K562 (cell line): Measurements from ENCODE around the gene HRH3. TPM values are rescaled to one million over a fixed set of nuclear protein-coding genes. Genes with fewer than 3 reads are reported as not detected.

Source experiments
- ATF3 ChIP-seq, 2 experiments: fragments of 450-650 bp in 1 of 2; sonication (generic) in 1 of 2; formaldehyde crosslinking in 1 of 2; IDR thresholded peaks in 1 of 2; conservative IDR thresholded peaks in 1 of 2; 2 replicates each; pipeline versions ENCODE4 v1.6.1 to v1.8.1; 2016 to 2023; ENCODE audit warnings: mild to moderate bottlenecking in 2 of 2, moderate library complexity in 2 of 2, inconsistent platforms in 1 of 2, missing genetic modification reagents in 1 of 2
- CLOCK ChIP-seq: fragments of 250-450 bp; sonication (Bioruptor Pico); IDR thresholded peaks from 2 replicates; pipeline ENCODE4 v1.4.0; 2020; ENCODE audit warnings: mild to moderate bottlenecking, moderate library complexity, borderline replicate concordance
- DMBX1 ChIP-seq: fragments of 250-450 bp; sonication (Bioruptor Pico); IDR thresholded peaks from 2 replicates; pipeline ENCODE4 v1.8.0; 2022; ENCODE audit warnings: inconsistent platforms, mild to moderate bottlenecking, moderate library complexity, borderline replicate concordance
- FOSL1 ChIP-seq: fragments of 200-800 bp; sonication (Bioruptor generic); conservative IDR thresholded peaks from 2 replicates; pipeline ENCODE4 v1.6.1; 2016; ENCODE audit warnings: missing genetic modification characterization, missing compliant biosample characterization
- GABPB2 ChIP-seq: fragments of 250-450 bp; sonication (Bioruptor Pico); conservative IDR thresholded peaks from 2 replicates; pipeline ENCODE4 v1.5.1; 2021; ENCODE audit warnings: mild to moderate bottlenecking
- ILK ChIP-seq: fragments of 450-650 bp; IDR thresholded peaks from 2 replicates; pipeline ENCODE4 v1.6.1; 2016; ENCODE audit warnings: missing genetic modification characterization, low read depth, mild to moderate bottlenecking, missing compliant biosample characterization, moderate library complexity, borderline replicate concordance
- JUND ChIP-seq, 2 experiments: IDR thresholded peaks; 2 replicates in 1 of 2; 3 replicates in 1 of 2; pipeline ENCODE4 v1.6.1; 2011; ENCODE audit warnings: borderline replicate concordance in 2 of 2, low read depth in 2 of 2, low read length in 2 of 2, improper control_type of control experiment in 1 of 2, missing biosample characterization in 1 of 2, missing genetic modification characterization in 1 of 2, missing genetic modification reagents in 1 of 2
- MCM5 ChIP-seq: fragments of 450-650 bp; IDR thresholded peaks from 2 replicates; pipeline ENCODE4 v1.6.1; 2016; ENCODE audit warnings: low read depth
- MEF2A ChIP-seq: IDR thresholded peaks from 2 replicates; pipeline ENCODE4 v1.6.1; 2011; ENCODE audit warnings: low read depth, mild to moderate bottlenecking, low read length, moderate library complexity; ENCODE audit not compliant: control insufficient read depth
- RAD21 ChIP-seq, 2 experiments: fragments of 250-450 bp in 1 of 2; fragments of 450-650 bp in 1 of 2; sonication (Bioruptor Pico) in 1 of 2; formaldehyde crosslinking in 1 of 2; IDR thresholded peaks in 1 of 2; conservative IDR thresholded peaks in 1 of 2; 2 replicates each; pipeline versions ENCODE4 v1.4.0 to v1.8.0; 2020 to 2022; ENCODE audit warnings: mild to moderate bottlenecking in 2 of 2, moderate library complexity in 1 of 2
- SRF ChIP-seq, 2 experiments: fragments of 250-450, 450-650 bp in 1 of 2; sonication (Bioruptor Pico) in 1 of 2; sonication (generic) in 1 of 2; formaldehyde crosslinking; IDR thresholded peaks; 2 replicates each; pipeline versions ENCODE4 v1.5.0 to v1.5.1; 2020 to 2022; ENCODE audit warnings: mild to moderate bottlenecking in 1 of 2, missing genetic modification reagents in 1 of 2
- THRAP3 ChIP-seq: fragments of 450-650 bp; IDR thresholded peaks from 2 replicates; pipeline ENCODE4 v1.6.1; 2016; ENCODE audit warnings: mild to moderate bottlenecking, inconsistent platforms, borderline replicate concordance
- ZNF143 ChIP-seq: sonication (generic); formaldehyde crosslinking; IDR thresholded peaks from 2 replicates; pipeline ENCODE4 v1.9.0; 2022; ENCODE audit warnings: mild to moderate bottlenecking, missing genetic modification reagents
- ZNF280A ChIP-seq: fragments of 450-650 bp; IDR thresholded peaks from 2 replicates; pipeline ENCODE4 v1.6.1; 2018; ENCODE audit warnings: mild to moderate bottlenecking, low read depth; ENCODE audit not compliant: partially characterized antibody
- polyA plus RNA-seq, 8 experiments: library from polyadenylated mRNA; depleted of rRNA in 4 of 8; stranded (reverse) in 5 of 8; unstranded in 3 of 8; fragments of >200 nt; fragmentation: Nextera tagmentation in 2 of 8; fragmentation: Illumina TruSeq in 1 of 8; extraction: Ambion mirVana in 2 of 8; extraction: Trizol in 1 of 8; gene quantifications; 2 replicates each; pipeline versions ENCODE4 v1.2.1 to v1.2.3, GENCODE V29; 2011 to 2014; ENCODE audit warnings: inconsistent platforms in 1 of 8, missing spikeins in 1 of 8
- total RNA-seq, 7 experiments: library from RNA; depleted of rRNA in 6 of 7; stranded (reverse); fragments of >200 nt in 6 of 7; fragmentation: Illumina TruSeq in 2 of 7; extraction: Trizol in 2 of 7; gene quantifications; 2 replicates each; pipeline versions ENCODE4 v1.2.1 to v1.2.3, GENCODE V29; 2011 to 2021; ENCODE audit warnings: low replicate concordance in 1 of 7
- TF ChIP-seq, protein P1 (sequence below), 2 experiments: fragments of 450-650 bp in 1 of 2; sonication (generic) in 1 of 2; formaldehyde crosslinking; conservative IDR thresholded peaks; 2 replicates each; pipeline versions ENCODE4 v1.4.0 to v1.8.1; 2020 to 2022; ENCODE audit warnings: mild to moderate bottlenecking in 1 of 2, missing genetic modification reagents in 1 of 2
- TF ChIP-seq, protein P2 (sequence below): fragments of 450-650 bp; IDR thresholded peaks from 2 replicates; pipeline ENCODE4 v1.6.1; 2016

HRH3 gene
- total and polyA plus RNA-seq, 9 of the 15 experiments (the other 6 are each of a cell fraction or from before 2014, with no cell fraction given), result not detected

- TF ChIP-seq CLOCK (CRISPR knock-in tag), result no peak
- TF ChIP-seq, protein P1, sequence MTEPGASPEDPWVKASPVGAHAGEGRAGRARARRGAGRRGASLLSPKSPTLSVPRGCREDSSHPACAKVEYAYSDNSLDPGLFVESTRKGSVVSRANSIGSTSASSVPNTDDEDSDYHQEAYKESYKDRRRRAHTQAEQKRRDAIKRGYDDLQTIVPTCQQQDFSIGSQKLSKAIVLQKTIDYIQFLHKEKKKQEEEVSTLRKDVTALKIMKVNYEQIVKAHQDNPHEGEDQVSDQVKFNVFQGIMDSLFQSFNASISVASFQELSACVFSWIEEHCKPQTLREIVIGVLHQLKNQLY (CRISPR knock-in tag; conservative IDR thresholded peaks at IDR 0.05), result 0 out of 4 replicates have a peak, but pooled peaks of 1 of the 2 experiments have one; percentile 25
- no peak for TF ChIP-seq MCM5
- TF ChIP-seq JUND (IDR thresholded peaks at IDR 0.05; ENCODE audit: borderline replicate concordance, low read depth, low read length), result peak; percentile 50; the same call in 1 of the 2 replicates
- peak; percentile 26; the same call in 1 of the 3 replicates for TF ChIP-seq JUND (tag; IDR thresholded peaks at IDR 0.05; ENCODE audit: borderline replicate concordance, low read depth, low read length)
- TF ChIP-seq ATF3 (IDR thresholded peaks at IDR 0.05), result no peak
- 0 out of 2 replicates have a peak, but pooled peaks have one; percentile 50 for TF ChIP-seq ATF3 (CRISPR knock-in tag; conservative IDR thresholded peaks at IDR 0.05)
- TF ChIP-seq ILK (tag), result no peak
- no peak for TF ChIP-seq MEF2A
- TF ChIP-seq SRF (CRISPR knock-in tag; IDR thresholded peaks at IDR 0.05), result no peak
- TF ChIP-seq ZNF143 (CRISPR knock-in tag), result no peak
- TF ChIP-seq DMBX1 (CRISPR knock-in tag), result 0 out of 2 replicates have a peak, but pooled peaks have one; percentile 17
- no peak for TF ChIP-seq THRAP3
- TF ChIP-seq, protein P2, sequence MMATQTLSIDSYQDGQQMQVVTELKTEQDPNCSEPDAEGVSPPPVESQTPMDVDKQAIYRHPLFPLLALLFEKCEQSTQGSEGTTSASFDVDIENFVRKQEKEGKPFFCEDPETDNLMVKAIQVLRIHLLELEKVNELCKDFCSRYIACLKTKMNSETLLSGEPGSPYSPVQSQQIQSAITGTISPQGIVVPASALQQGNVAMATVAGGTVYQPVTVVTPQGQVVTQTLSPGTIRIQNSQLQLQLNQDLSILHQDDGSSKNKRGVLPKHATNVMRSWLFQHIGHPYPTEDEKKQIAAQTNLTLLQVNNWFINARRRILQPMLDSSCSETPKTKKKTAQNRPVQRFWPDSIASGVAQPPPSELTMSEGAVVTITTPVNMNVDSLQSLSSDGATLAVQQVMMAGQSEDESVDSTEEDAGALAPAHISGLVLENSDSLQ, result peak; percentile 48
- no peak for TF ChIP-seq FOSL1
- no peak for TF ChIP-seq ZNF280A
- no peak for TF ChIP-seq GABPB2 (CRISPR knock-in tag)
- no peak for TF ChIP-seq RAD21 (CRISPR knock-in tag; conservative IDR thresholded peaks at IDR 0.05 in 1 of 2, IDR thresholded peaks at IDR 0.05 in 1 of 2)
Measured at GRCh38 chr20:62182469-62183425, 37.3 kb downstream of the HRH3 start, which contains the start of gene MTG2 (continued).
